Neural progenitor cell (in vitro differentiated cells): Measurements from ENCODE around the gene PRICKLE2. TPM values are rescaled to one million over a fixed set of nuclear protein-coding genes. Genes with fewer than 3 reads are reported as not detected.

Experiments used
- DNase-seq: peaks from one replicate; pipeline ENCODE4 v3.0.0-alpha.2; 2016; ENCODE audit warnings: low spot score
- H2AFZ ChIP-seq: fragments of 200-600 bp; sonication (generic); replicated peaks from 2 replicates; pipeline ENCODE4 v1.6.1; 2016; ENCODE audit warnings: antibody characterized with exemption
- H3F3A ChIP-seq: fragments of 200-600 bp; sonication (generic); 2 replicates; pipeline ENCODE4 v1.6.1; 2016; ENCODE audit warnings: antibody characterized with exemption, low read depth
- H3K27ac ChIP-seq: fragments of 200-600 bp; sonication (generic); 2 replicates; pipeline ENCODE4 v1.5.1; 2016; ENCODE audit warnings: mild to moderate bottlenecking
- H3K27me3 ChIP-seq: fragments of 200-600 bp; sonication (generic); 2 replicates; pipeline ENCODE4 v1.6.1; 2016; ENCODE audit warnings: mild to moderate bottlenecking, moderate library complexity
- H3K36me3 ChIP-seq: fragments of 200-600 bp; sonication (generic); 2 replicates; pipeline ENCODE4 v1.5.1; 2016
- H3K4me1 ChIP-seq: fragments of 200-600 bp; sonication (generic); 2 replicates; pipeline ENCODE4 v1.6.1; 2016; ENCODE audit warnings: mixed run types
- H3K4me2 ChIP-seq: fragments of 200-600 bp; sonication (generic); 2 replicates; pipeline ENCODE4 v1.6.1; 2016
- H3K4me3 ChIP-seq: fragments of 200-600 bp; sonication (generic); 2 replicates; pipeline ENCODE4 v1.5.1; 2016
- H3K79me2 ChIP-seq: fragments of 200-600 bp; sonication (generic); 2 replicates; pipeline ENCODE4 v1.6.1; 2016; ENCODE audit warnings: low read depth
- H3K9ac ChIP-seq: fragments of 200-600 bp; sonication (generic); 2 replicates; pipeline ENCODE4 v1.6.1; 2016
- H3K9me3 ChIP-seq: fragments of 200-600 bp; sonication (generic); 2 replicates; pipeline ENCODE4 v1.5.1; 2016; ENCODE audit warnings: low read depth
- H4K20me1 ChIP-seq: fragments of 200-600 bp; sonication (generic); 2 replicates; pipeline ENCODE4 v1.6.1; 2016; ENCODE audit warnings: low read depth
- H3K27ac Mint-ChIP-seq: 3 replicates; pipeline ENCODE4 v1.8.0; 2021; ENCODE audit warnings: mixed read lengths
- H3K27me3 Mint-ChIP-seq: 2 replicates; pipeline ENCODE4 v1.8.0; 2022; ENCODE audit warnings: low read depth, mild to moderate bottlenecking, inconsistent platforms, moderate library complexity, mixed read lengths; ENCODE audit not compliant: insufficient read depth
- H3K36me3 Mint-ChIP-seq: 3 replicates; pipeline ENCODE4 v1.8.0; 2021; ENCODE audit warnings: mixed read lengths
- H3K4me1 Mint-ChIP-seq: 3 replicates; pipeline ENCODE4 v1.8.0; 2021; ENCODE audit warnings: mixed read lengths
- H3K4me3 Mint-ChIP-seq: 3 replicates; pipeline ENCODE4 v1.8.0; 2021; ENCODE audit warnings: mild to moderate bottlenecking, moderate library complexity, mixed read lengths
- H3K9me3 Mint-ChIP-seq: 3 replicates; pipeline ENCODE4 v1.8.0; 2020; ENCODE audit warnings: mixed read lengths
- CTCF ChIP-seq: fragments of 200-600 bp; sonication (generic); IDR thresholded peaks from 2 replicates; pipeline ENCODE4 v1.5.1; 2017; ENCODE audit warnings: antibody characterized with exemption, mild to moderate bottlenecking
- EZH2 ChIP-seq: fragments of 200-600 bp; sonication (generic); IDR thresholded peaks from 2 replicates; pipeline ENCODE4 v1.6.1; 2017; ENCODE audit warnings: antibody characterized with exemption, mild to moderate bottlenecking, moderate library complexity
- EZH2phosphoT487 ChIP-seq: fragments of 200-600 bp; sonication (generic); IDR thresholded peaks from 2 replicates; pipeline ENCODE4 v1.6.1; 2017; ENCODE audit warnings: antibody characterized with exemption
- small RNA-seq: library from RNA; depleted of rRNA; stranded (forward); fragments of <200 nt; gene quantifications from one replicate; pipeline ENCODE3, GENCODE V24; 2015
- total RNA-seq: library from RNA; depleted of rRNA; stranded (reverse); fragments of >200 nt; gene quantifications from 2 replicates; pipeline ENCODE4 v1.2.3, GENCODE V29; 2015; ENCODE audit warnings: low replicate concordance

Gene PRICKLE2
- total RNA-seq, 1 donor from 2014 or later = 11.5 TPM

GRCh38 chr3:64046592-64046991, 178.7 kb downstream of the PRICKLE2 start:
- Histone ChIP-seq H3K4me2 (no peak overlapping the region), H4K20me1 (no peaks in the 10 kb centered on the region), H3K27ac (no peak overlapping the region), H3K36me3 (no peaks in the 10 kb centered on the region), H3K9ac (no peak overlapping the region), H3K27me3 (no peaks in the 10 kb centered on the region), H3K9me3 (no peaks in the 10 kb centered on the region), H3K4me3 (no peak overlapping the region), H3K79me2 (no peaks in the 10 kb centered on the region), H2AFZ (no peak overlapping the region), H3K4me1 (peaks cover 36% of the 10 kb centered on the region), H3F3A (peaks cover 15% of the 10 kb centered on the region)
- Mint-ChIP-seq H3K27ac (no peak overlapping the region), H3K9me3 (no peaks in the 10 kb centered on the region), H3K36me3 (no peaks in the 10 kb centered on the region), H3K27me3 (peaks cover 5% of the 10 kb centered on the region), H3K4me3 (no peak overlapping the region), H3K4me1 (peaks cover 30% of the 10 kb centered on the region)
- TF ChIP-seq EZH2phosphoT487 = no peak
- TF ChIP-seq CTCF = no peak
- no peak for TF ChIP-seq EZH2
- DNase-seq = no peak

GRCh38 chr3:64042952-64043351, 182.3 kb downstream of the PRICKLE2 start:
- Mint-ChIP-seq H3K36me3 (no peaks in the 10 kb centered on the region), H3K27me3 (peaks cover 7% of the 10 kb centered on the region), H3K4me1 (peaks cover 10% of the 10 kb centered on the region), H3K27ac (no peak overlapping the region), H3K4me3 (no peak overlapping the region), H3K9me3 (no peaks in the 10 kb centered on the region)
- Histone ChIP-seq H3K4me3 (no peak overlapping the region), H3K27me3 (no peaks in the 10 kb centered on the region), H3K9me3 (no peaks in the 10 kb centered on the region), H3K36me3 (no peaks in the 10 kb centered on the region), H3K9ac (no peak overlapping the region), H3K4me2 (no peak overlapping the region), H4K20me1 (no peaks in the 10 kb centered on the region), H3K4me1 (peaks cover 14% of the 10 kb centered on the region), H2AFZ (no peak overlapping the region), H3K79me2 (no peaks in the 10 kb centered on the region), H3F3A (no peaks in the 10 kb centered on the region), H3K27ac (no peak overlapping the region)
- no peak for TF ChIP-seq EZH2
- TF ChIP-seq EZH2phosphoT487 = no peak
- TF ChIP-seq CTCF = no peak
- DNase-seq = no peak

Small RNA genes lying within 50 kb of the gene (small RNA-seq; reads per million reads assigned to genes)
- gene RF00012 = not detected

Other genes starting within 250 kb of the PRICKLE2 start
- 103 and 141 TPM in 2 replicates for gene PSMD6, start 202.0 kb downstream of the PRICKLE2 start, total RNA-seq